PC-3 (cell line): ENCODE data around the gene CYGB. TPM values are rescaled to one million over a fixed set of nuclear protein-coding genes. Genes with fewer than 3 reads are reported as not detected.

Experiments
- ATAC-seq: fragments of 200-7000 bp; cut with Tn5 transposase; 2 replicates; pipeline ENCODE4 v1.9.1; 2020; ENCODE audit warnings: mild to moderate bottlenecking, moderate library complexity
- BruUV-seq: library from RNA; stranded (reverse); fragments of 400-500 nt; replicated peaks from 2 replicates; lab custom pipeline; 2021; lab: Mats Ljungman, UMichigan
- CTCF ChIA-PET: fragments of 300-600 bp; sonication (Branson Sonifier 250); formaldehyde crosslinking; loops from one replicate; lab custom pipeline; 2022; ENCODE audit warnings: antibody characterized with exemption; lab: Charles Lee
- POLR2A ChIA-PET: fragments of 300-600 bp; sonication (Branson Sonifier 250); formaldehyde crosslinking; loops from one replicate; lab custom pipeline; 2022; ENCODE audit warnings: antibody characterized with exemption; ENCODE audit not compliant: unreplicated experiment; lab: Charles Lee
- DNase-seq: peaks from one replicate; pipeline ENCODE4 v3.0.0-alpha.2; 2015
- H2AFZ ChIP-seq: fragments of 300-600 bp; sonication (generic); 2 replicates; pipeline ENCODE4 v1.6.0; 2016; ENCODE audit warnings: antibody characterized with exemption, low read length
- H3F3A ChIP-seq: fragments of 300-600 bp; sonication (generic); one replicate; pipeline ENCODE4 v1.6.0; 2017; ENCODE audit warnings: antibody characterized with exemption, low read length, control low read depth, mild to moderate bottlenecking; ENCODE audit not compliant: unreplicated experiment
- H3K27ac ChIP-seq: fragments of 300-600 bp; sonication (generic); 2 replicates; pipeline ENCODE4 v1.5.1; 2016; ENCODE audit warnings: mild to moderate bottlenecking, low read length
- H3K27me3 ChIP-seq: fragments of 300-600 bp; sonication (generic); 2 replicates; pipeline ENCODE4 v1.6.1; 2016; ENCODE audit warnings: low read length, mixed read lengths
- H3K36me3 ChIP-seq: fragments of 300-600 bp; sonication (generic); 2 replicates; pipeline ENCODE4 v1.6.1; 2016; ENCODE audit warnings: low read depth, mixed run types, low read length, mixed read lengths
- H3K4me1 ChIP-seq: fragments of 300-600 bp; sonication (generic); 2 replicates; pipeline ENCODE4 v1.5.1; 2016; ENCODE audit warnings: low read length; ENCODE audit not compliant: insufficient read depth
- H3K4me2 ChIP-seq: fragments of 300-600 bp; sonication (generic); 2 replicates; pipeline ENCODE4 v1.6.0; 2016; ENCODE audit warnings: low read length
- H3K4me3 ChIP-seq: fragments of 300-600 bp; sonication (generic); 2 replicates; pipeline ENCODE4 v1.5.1; 2016; ENCODE audit warnings: mild to moderate bottlenecking, low read length, mixed read lengths
- H3K79me2 ChIP-seq: fragments of 300-600 bp; sonication (generic); 2 replicates; pipeline ENCODE4 v1.6.1; 2017; ENCODE audit warnings: low read length, mixed read lengths
- H3K9ac ChIP-seq: fragments of 300-600 bp; sonication (generic); 2 replicates; pipeline ENCODE4 v1.6.0; 2016; ENCODE audit warnings: mild to moderate bottlenecking, low read length
- H3K9me2 ChIP-seq: fragments of 300-600 bp; sonication (generic); replicated peaks from 2 replicates; pipeline ENCODE4 v1.6.1; 2016; ENCODE audit warnings: mixed run types, low read length, mixed read lengths
- H3K9me3 ChIP-seq: fragments of 300-600 bp; sonication (generic); 2 replicates; pipeline ENCODE4 v1.6.1; 2016; ENCODE audit warnings: low read length, mixed read lengths
- H4K20me1 ChIP-seq: fragments of 300-600 bp; sonication (generic); 2 replicates; pipeline ENCODE4 v1.6.1; 2016; ENCODE audit warnings: low read length, mixed read lengths
- CTCF ChIP-seq: fragments of 300-600 bp; sonication (generic); conservative IDR thresholded peaks from 2 replicates; pipeline ENCODE4 v1.5.1; 2017; ENCODE audit warnings: antibody characterized with exemption, low read depth, mild to moderate bottlenecking, low read length
- EZH2 ChIP-seq: fragments of 300-600 bp; sonication (generic); IDR thresholded peaks from one replicate; pipeline ENCODE4 v1.6.1; 2017; ENCODE audit warnings: antibody characterized with exemption, mild to moderate bottlenecking, low read length; ENCODE audit not compliant: unreplicated experiment
- EZH2phosphoT487 ChIP-seq: fragments of 300-600 bp; sonication (generic); IDR thresholded peaks from 2 replicates; pipeline ENCODE4 v1.6.1; 2018; ENCODE audit warnings: mild to moderate bottlenecking, antibody characterized with exemption, low read length, borderline replicate concordance
- intact Hi-C: fragments of 100-400 bp; cut with micrococcal nuclease; formaldehyde crosslinking; loops from 2 replicates; pipeline ENCODE4 v1.9.0; 2023
- total RNA-seq: library from RNA; depleted of rRNA; stranded (reverse); fragments of >200 nt; gene quantifications from 2 replicates; pipeline ENCODE4 v1.2.3, GENCODE V29; 2014

CYGB gene
- total RNA-seq, 1 experiment from 2014 or later: 0.62 TPM

GRCh38 chr17:76496464-76496863 is 41.0 kb downstream of the CYGB start:
- CTCF ChIA-PET: no interaction called here
- BruUV-seq: no TSS peak
- intact Hi-C loops: no loop called here

GRCh38 chr17:76495663-76496400 is 41.7 kb downstream of the CYGB start:
- no peaks in the 10 kb centered on the region for H3K27me3 ChIP-seq
- peaks cover 39% of the 10 kb centered on the region for H3K4me1 ChIP-seq
- BruUV-seq: no TSS peak
- no peak for DNase-seq
- H3K9me2 ChIP-seq: no peaks in the 10 kb centered on the region
- no peak overlapping the region for H2AFZ ChIP-seq
- POLR2A ChIA-PET: interaction anchor here (0.6 kb wide), 1 partner anchor 22 kb away, joined by 9 read pairs; no protein-coding TSS in a partner anchor
- TF ChIP-seq EZH2phosphoT487 (no peak), CTCF (no peak), EZH2 (no peak)
- peaks cover 48% of the 10 kb centered on the region for H3K79me2 ChIP-seq
- no peaks in the 10 kb centered on the region for H3F3A ChIP-seq
- H3K4me3 ChIP-seq: no peak overlapping the region
- no peak overlapping the region for H3K27ac ChIP-seq
- intact Hi-C loops: no loop called here
- CTCF ChIA-PET: no interaction called here
- H3K36me3 ChIP-seq: no peaks in the 10 kb centered on the region
- no peak overlapping the region for H3K9ac ChIP-seq
- H4K20me1 ChIP-seq: peaks cover 7% of the 10 kb centered on the region; the same call in 1 of the 2 replicates
- no peak for ATAC-seq
- H3K9me3 ChIP-seq: no peaks in the 10 kb centered on the region
- no peak overlapping the region for H3K4me2 ChIP-seq

More at GRCh38 chr17:76496464-76496863, 41.0 kb downstream of the CYGB start:
- Histone ChIP-seq H3K9ac (no peak overlapping the region), H3K4me1 (peaks cover 40% of the 10 kb centered on the region), H4K20me1 (peaks cover 7% of the 10 kb centered on the region; the same call in 1 of the 2 replicates), H3K27ac (no peak overlapping the region), H3K4me3 (no peak overlapping the region), H2AFZ (no peak overlapping the region), H3K27me3 (no peaks in the 10 kb centered on the region), H3K9me3 (no peaks in the 10 kb centered on the region), H3K79me2 (peaks cover 51% of the 10 kb centered on the region), H3K36me3 (no peaks in the 10 kb centered on the region), H3F3A (no peaks in the 10 kb centered on the region), H3K9me2 (no peaks in the 10 kb centered on the region), H3K4me2 (no peak overlapping the region)
- no peak for DNase-seq
- POLR2A ChIA-PET: no interaction called here
- no peak for TF ChIP-seq CTCF
- TF ChIP-seq EZH2phosphoT487: no peak
- TF ChIP-seq EZH2: no peak
- ATAC-seq: no peak
